Adrenal gland (tissue), 5 donors: Measurements from ENCODE around the gene BUB3.

ENCODE experiments used
- POLR2A ChIP-seq, 2 donors: fragments of 450-650 bp; IDR thresholded peaks; one replicate each; pipeline ENCODE4 v1.6.1; 2017; ENCODE audit warnings: antibody characterized with exemption in 2 of 2, mild to moderate bottlenecking in 2 of 2, moderate library complexity in 1 of 2
- TF ChIP-seq, protein P1 (sequence below), 6 experiments: fragments of 450-650 bp in 4 of 6; fragments of 200-600 bp in 2 of 6; sonication (generic) in 1 of 6; IDR thresholded peaks; 1 replicate in 5 of 6; 2 replicates in 1 of 6; pipeline versions ENCODE4 v1.5.1 to v1.8.0; 2016 to 2021; ENCODE audit warnings: antibody characterized with exemption in 6 of 6, mild to moderate bottlenecking in 2 of 6, moderate library complexity in 1 of 6
- donor health status: DM: no; HTN: no; CAD: no.

DNA sequence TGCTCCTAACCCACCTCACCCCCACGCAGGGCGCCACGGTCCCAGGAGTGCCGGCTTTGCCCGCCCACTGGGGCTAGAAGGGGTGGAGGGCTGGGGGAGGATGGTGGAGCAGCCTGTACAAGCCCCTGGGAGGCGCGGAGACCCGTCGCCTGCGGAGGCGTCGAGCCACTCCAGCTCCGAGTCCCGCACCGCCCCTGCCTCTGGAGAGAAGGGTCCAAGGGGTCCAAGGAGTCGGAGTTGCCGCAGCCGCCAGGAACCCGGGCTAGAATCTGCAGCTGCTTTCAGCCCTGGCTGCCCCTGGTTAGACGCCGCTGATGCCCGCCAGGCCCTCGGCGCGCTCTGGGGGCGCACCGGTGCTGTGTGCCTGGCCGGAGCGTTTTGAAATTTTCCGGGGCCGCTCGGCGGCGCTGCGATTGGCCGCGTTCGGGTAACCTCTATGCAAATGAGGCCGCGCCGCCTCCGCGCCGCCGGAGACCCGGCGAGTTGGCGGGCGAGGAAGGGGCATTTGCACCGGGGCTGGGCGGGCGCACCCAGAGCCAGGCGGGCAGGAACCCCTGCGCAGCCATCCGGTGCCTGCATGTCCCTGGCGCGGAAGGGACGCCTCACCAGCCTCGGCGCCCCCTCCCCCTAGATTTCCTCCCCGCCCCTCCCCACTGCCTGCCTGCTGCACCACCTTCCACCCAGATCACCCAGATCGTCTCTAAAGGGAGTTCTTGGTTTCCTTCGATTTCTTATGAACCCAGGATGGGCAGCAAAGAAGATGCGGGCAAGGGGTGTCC lies 6.4 kb upstream of the BUB3 start, which contains the start of gene HMX2:
- TF ChIP-seq, protein P1, sequence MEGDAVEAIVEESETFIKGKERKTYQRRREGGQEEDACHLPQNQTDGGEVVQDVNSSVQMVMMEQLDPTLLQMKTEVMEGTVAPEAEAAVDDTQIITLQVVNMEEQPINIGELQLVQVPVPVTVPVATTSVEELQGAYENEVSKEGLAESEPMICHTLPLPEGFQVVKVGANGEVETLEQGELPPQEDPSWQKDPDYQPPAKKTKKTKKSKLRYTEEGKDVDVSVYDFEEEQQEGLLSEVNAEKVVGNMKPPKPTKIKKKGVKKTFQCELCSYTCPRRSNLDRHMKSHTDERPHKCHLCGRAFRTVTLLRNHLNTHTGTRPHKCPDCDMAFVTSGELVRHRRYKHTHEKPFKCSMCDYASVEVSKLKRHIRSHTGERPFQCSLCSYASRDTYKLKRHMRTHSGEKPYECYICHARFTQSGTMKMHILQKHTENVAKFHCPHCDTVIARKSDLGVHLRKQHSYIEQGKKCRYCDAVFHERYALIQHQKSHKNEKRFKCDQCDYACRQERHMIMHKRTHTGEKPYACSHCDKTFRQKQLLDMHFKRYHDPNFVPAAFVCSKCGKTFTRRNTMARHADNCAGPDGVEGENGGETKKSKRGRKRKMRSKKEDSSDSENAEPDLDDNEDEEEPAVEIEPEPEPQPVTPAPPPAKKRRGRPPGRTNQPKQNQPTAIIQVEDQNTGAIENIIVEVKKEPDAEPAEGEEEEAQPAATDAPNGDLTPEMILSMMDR (IDR thresholded peaks at IDR 0.05) = no peak
- no peak for TF ChIP-seq POLR2A (IDR thresholded peaks at IDR 0.05)
